Kidney (tissue), 14 donors: Measurements from ENCODE around the gene RAB3D. TPM values are rescaled to one million over a fixed set of nuclear protein-coding genes. Genes with fewer than 3 reads are reported as not detected.

Experiments
- DNase-seq, 5 donors: peaks; one replicate each; pipeline ENCODE4 v3.0.0-alpha.2; 2013 to 2020
- FAIRE-seq: peaks from 2 replicates; lab custom pipeline; 2012; peaks lifted over from hg19 to GRCh38; lab: Jason Lieb, UNC
- H3K27ac ChIP-seq, 2 donors: one replicate each; pipeline ENCODE4 v1.7.0; 2013; ENCODE audit warnings: low read depth in 2 of 2, low read length in 2 of 2, inconsistent platforms in 1 of 2
- H3K27me3 ChIP-seq: one replicate; pipeline ENCODE4 v1.7.1; 2013; ENCODE audit warnings: low read length, inconsistent platforms; ENCODE audit not compliant: control insufficient read depth, insufficient read depth
- H3K36me3 ChIP-seq, 3 donors: one replicate each; pipeline versions ENCODE4 v1.7.0 to v1.7.1; 2013; ENCODE audit warnings: low read length in 3 of 3, control low read depth in 1 of 3, inconsistent platforms in 1 of 3; ENCODE audit not compliant: insufficient read depth in 3 of 3, control insufficient read depth in 2 of 3
- H3K4me1 ChIP-seq, 3 donors: one replicate each; pipeline versions ENCODE4 v1.7.0 to v1.7.1; 2013; ENCODE audit warnings: low read length in 3 of 3, inconsistent platforms in 1 of 3, low read depth in 1 of 3; ENCODE audit not compliant: control insufficient read depth in 2 of 3, insufficient read depth in 2 of 3
- H3K4me3 ChIP-seq, 3 donors: one replicate each; pipeline versions ENCODE4 v1.7.0 to v1.8.1; 2013; ENCODE audit warnings: low read length in 3 of 3, control low read depth in 1 of 3, inconsistent platforms in 1 of 3
- H3K9ac ChIP-seq, 3 donors: one replicate each; pipeline versions ENCODE4 v1.7.0 to v1.7.1; 2013; ENCODE audit warnings: low read length in 3 of 3, control low read depth in 1 of 3, inconsistent platforms in 1 of 3
- H3K9me3 ChIP-seq, 3 donors: one replicate each; pipeline versions ENCODE4 v1.7.0 to v1.7.1; 2013; ENCODE audit warnings: low read length in 3 of 3, control low read depth in 1 of 3, inconsistent platforms in 1 of 3; ENCODE audit not compliant: control insufficient read depth in 2 of 3, insufficient read depth in 1 of 3
- CTCF ChIP-seq: IDR thresholded peaks from 3 replicates; pipeline ENCODE4 v1.5.1; 2012; ENCODE audit warnings: mild to moderate bottlenecking, moderate library complexity, borderline replicate concordance; ENCODE audit not compliant: insufficient read depth; ENCODE audit errors: extremely low read depth
- intact Hi-C: fragments of 100-400 bp; cut with DNase I; formaldehyde crosslinking; loops from one replicate; pipeline ENCODE4 v1.11.1; 2022
- polyA plus RNA-seq: library from polyadenylated mRNA; stranded (reverse); fragments of 350-450 nt; fragmentation: Illumina TruSeq; extraction: RNeasy Lipid Tissue Mini Kit (QIAGEN cat#74804); gene quantifications from one replicate; pipeline ENCODE4 v1.2.3, GENCODE V29; 2014; ENCODE audit warnings: low read depth, low replicate concordance; ENCODE audit not compliant: insufficient read depth
- total RNA-seq: library from RNA; stranded (reverse); fragmentation: NEBNext Ultra II Directional; extraction: Animal tissue kit (Norgen Biotek cat#: 25700); gene quantifications from one replicate; pipeline ENCODE4 v1.2.1, GENCODE V29; 2021
- donor health status: control.
- donor health status: control.
- donor health status: control.
- donor health status: control.
- donor health status: control.
- donor health status: DM: yes; HTN: yes; CAD: no.
- donor health status: Normal renal cell carcinoma (clear cell type).

RAB3D gene
- total and polyA plus RNA-seq, 2 donors from 2014 or later = 8.3 to 80.4 TPM

- Histone ChIP-seq H3K27me3 (no peaks in the 10 kb centered on the region), H3K27ac (no peak overlapping the region), H3K36me3 (no peaks in the 10 kb centered on the region), H3K4me1 (no peaks in the 10 kb centered on the region), H3K9me3 (no peaks in the 10 kb centered on the region), H3K9ac (no peak overlapping the region), H3K4me3 (no peak overlapping the region)
- intact Hi-C loops = no loop called here
- DNase-seq = no peak
- TF ChIP-seq CTCF = no peak
- FAIRE-seq = no peak
Observed at GRCh38 chr19:11273989-11274388, 65.5 kb downstream of the RAB3D start.

- no peaks in the 10 kb centered on the region for H3K9me3 ChIP-seq
- H3K36me3 ChIP-seq = no peaks in the 10 kb centered on the region
- no peak overlapping the region for H3K4me3 ChIP-seq
- no peak for FAIRE-seq
- no peak for DNase-seq
- TF ChIP-seq CTCF = no peak
- H3K27ac ChIP-seq = no peak overlapping the region
- no peaks in the 10 kb centered on the region for H3K27me3 ChIP-seq
- H3K4me1 ChIP-seq = peaks cover 0 to 2% (median 0%) of the 10 kb centered on the region in 3 donors
- H3K9ac ChIP-seq = no peak overlapping the region
- intact Hi-C loops = no loop called here
Observed at GRCh38 chr19:11273296-11273695, 66.2 kb downstream of the RAB3D start.

Other genes with a start within 250 kb of the RAB3D start
- 1.7 TPM for gene SPC24, start 183.9 kb downstream of the RAB3D start, total RNA-seq
- 0.65 TPM for gene SPC24, start 183.9 kb downstream of the RAB3D start, polyA plus RNA-seq
- gene KANK2, start 142.1 kb downstream of the RAB3D start, total RNA-seq = 119 TPM
- gene KANK2, start 142.1 kb downstream of the RAB3D start, polyA plus RNA-seq = 37.5 TPM
- 1.9 TPM for gene ANGPTL8, start 100.0 kb downstream of the RAB3D start, total RNA-seq
- gene ANGPTL8, start 100.0 kb downstream of the RAB3D start, polyA plus RNA-seq = 1.3 TPM
- 112 TPM for gene DOCK6, start 77.1 kb downstream of the RAB3D start, total RNA-seq
- 45.8 TPM for gene DOCK6, start 77.1 kb downstream of the RAB3D start, polyA plus RNA-seq
- gene TSPAN16, start 43.5 kb downstream of the RAB3D start, total RNA-seq = not detected
- not detected for gene TSPAN16, start 43.5 kb downstream of the RAB3D start, polyA plus RNA-seq
- gene TMEM205, start 6.6 kb upstream of the RAB3D start, total RNA-seq = 150 TPM
- 417 TPM for gene TMEM205, start 6.6 kb upstream of the RAB3D start, polyA plus RNA-seq
- gene CCDC159, start 6.9 kb upstream of the RAB3D start, total RNA-seq = 28.9 TPM
- gene CCDC159, start 6.9 kb upstream of the RAB3D start, polyA plus RNA-seq = 50.7 TPM
- gene PLPPR2, start 15.8 kb upstream of the RAB3D start, total RNA-seq = 22.5 TPM
- gene PLPPR2, start 15.8 kb upstream of the RAB3D start, polyA plus RNA-seq = 11.7 TPM
- gene SWSAP1, start 35.0 kb upstream of the RAB3D start, total RNA-seq = 4.1 TPM
- 6.2 TPM for gene SWSAP1, start 35.0 kb upstream of the RAB3D start, polyA plus RNA-seq
- 23.6 TPM for gene EPOR, start 44.7 kb upstream of the RAB3D start, total RNA-seq
- 20.4 TPM for gene EPOR, start 44.7 kb upstream of the RAB3D start, polyA plus RNA-seq
- gene RGL3, start 79.7 kb upstream of the RAB3D start, total RNA-seq = 126 TPM
- 56.9 TPM for gene RGL3, start 79.7 kb upstream of the RAB3D start, polyA plus RNA-seq
- gene ODAD3, start 95.5 kb upstream of the RAB3D start, total RNA-seq = 1.5 TPM
- 7.1 TPM for gene ODAD3, start 95.5 kb upstream of the RAB3D start, polyA plus RNA-seq
- gene PRKCSH, start 96.0 kb upstream of the RAB3D start, total RNA-seq = 278 TPM
- 182 TPM for gene PRKCSH, start 96.0 kb upstream of the RAB3D start, polyA plus RNA-seq
- 0.22 TPM for gene ELAVL3, start 141.4 kb upstream of the RAB3D start, total RNA-seq
- gene ELAVL3, start 141.4 kb upstream of the RAB3D start, polyA plus RNA-seq = not detected
- gene ZNF653, start 166.2 kb upstream of the RAB3D start, total RNA-seq = 11.5 TPM
- gene ZNF653, start 166.2 kb upstream of the RAB3D start, polyA plus RNA-seq = 10.8 TPM
- gene ECSIT, start 189.5 kb upstream of the RAB3D start, total RNA-seq = 33.8 TPM
- gene ECSIT, start 189.5 kb upstream of the RAB3D start, polyA plus RNA-seq = 83.4 TPM
- 47.8 TPM for gene CNN1, start 199.2 kb upstream of the RAB3D start, total RNA-seq
- 42.2 TPM for gene CNN1, start 199.2 kb upstream of the RAB3D start, polyA plus RNA-seq
- gene ELOF1, start 219.6 kb upstream of the RAB3D start, total RNA-seq = 47.5 TPM
- gene ELOF1, start 219.6 kb upstream of the RAB3D start, polyA plus RNA-seq = 72.4 TPM
- gene ACP5, start 238.0 kb upstream of the RAB3D start, total RNA-seq = 13.8 TPM
- gene ACP5, start 238.0 kb upstream of the RAB3D start, polyA plus RNA-seq = 93.3 TPM